Measurements from ENCODE around the gene SWAP70. TPM values are rescaled to one million over a fixed set of nuclear protein-coding genes. Genes with fewer than 3 reads are reported as not detected.
A peak's percentile ranks its signal among the peaks of the same experiment; 100 is the strongest.

The SWAP70 gene
- total RNA-seq, 1 donor from 2014 or later, result 50.1 TPM

GRCh38 chr11:9710223-9710622 lies 46.3 kb downstream of the SWAP70 start:
- H3K4me1 ChIP-seq, result peaks cover 27% of the 10 kb centered on the region
- no peak for DNase-seq
- H3K36me3 ChIP-seq, result peaks cover 7% of the 10 kb centered on the region
- H3K4me3 ChIP-seq, result no peak overlapping the region
- TF ChIP-seq CTCF (IDR thresholded peaks at IDR 0.05), result no peak
- H3K27me3 ChIP-seq (ENCODE audit: low read depth), result no peaks in the 10 kb centered on the region
- ATAC-seq, result no peak
- intact Hi-C loops (cut with DNase I), result no loop called here
- no peak overlapping the region for H3K27ac ChIP-seq
- no peaks in the 10 kb centered on the region for H3K9me3 ChIP-seq

DNA sequence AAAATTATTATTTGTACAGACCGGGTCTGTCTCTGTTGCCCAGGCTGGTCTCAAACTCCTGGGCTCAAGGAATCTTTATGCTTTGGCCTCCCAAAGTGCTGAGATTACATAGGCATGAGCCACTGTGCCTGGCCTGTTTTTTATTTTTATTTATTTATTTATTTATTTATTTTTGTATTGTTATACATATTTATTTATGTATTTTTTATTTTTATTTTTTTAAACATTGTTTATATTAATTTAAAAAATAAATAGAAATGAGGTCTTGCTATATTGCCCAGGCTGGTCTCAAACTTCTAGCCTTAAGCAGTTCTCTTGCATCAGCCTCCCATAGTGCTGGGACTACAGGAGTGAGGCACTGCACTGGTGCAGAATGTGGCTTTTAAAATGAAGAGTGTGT lies 47.0 kb downstream of the SWAP70 start:
- intact Hi-C loops (cut with DNase I), result no loop called here
- H3K9me3 ChIP-seq, result no peaks in the 10 kb centered on the region
- DNase-seq (no peak), ATAC-seq (no peak)
- no peaks in the 10 kb centered on the region for H3K27me3 ChIP-seq (ENCODE audit: low read depth)
- H3K36me3 ChIP-seq, result peaks cover 7% of the 10 kb centered on the region
- no peak overlapping the region for H3K27ac ChIP-seq
- peaks cover 27% of the 10 kb centered on the region for H3K4me1 ChIP-seq
- no peak for TF ChIP-seq CTCF (IDR thresholded peaks at IDR 0.05)
- H3K4me3 ChIP-seq, result no peak overlapping the region

- ATAC-seq (no peak), DNase-seq (no peak)
- TF ChIP-seq CTCF (IDR thresholded peaks at IDR 0.05), result no peak
- no peak overlapping the region for H3K27ac ChIP-seq
- H3K9me3 ChIP-seq, result no peaks in the 10 kb centered on the region
- no peaks in the 10 kb centered on the region for H3K27me3 ChIP-seq (ENCODE audit: low read depth)
- intact Hi-C loops (cut with DNase I), result no loop called here
- H3K36me3 ChIP-seq, result peaks cover 7% of the 10 kb centered on the region
- H3K4me3 ChIP-seq, result no peak overlapping the region
- peaks cover 32% of the 10 kb centered on the region for H3K4me1 ChIP-seq
Observed at GRCh38 chr11:9711454-9712307, 47.8 kb downstream of the SWAP70 start.

DNA sequence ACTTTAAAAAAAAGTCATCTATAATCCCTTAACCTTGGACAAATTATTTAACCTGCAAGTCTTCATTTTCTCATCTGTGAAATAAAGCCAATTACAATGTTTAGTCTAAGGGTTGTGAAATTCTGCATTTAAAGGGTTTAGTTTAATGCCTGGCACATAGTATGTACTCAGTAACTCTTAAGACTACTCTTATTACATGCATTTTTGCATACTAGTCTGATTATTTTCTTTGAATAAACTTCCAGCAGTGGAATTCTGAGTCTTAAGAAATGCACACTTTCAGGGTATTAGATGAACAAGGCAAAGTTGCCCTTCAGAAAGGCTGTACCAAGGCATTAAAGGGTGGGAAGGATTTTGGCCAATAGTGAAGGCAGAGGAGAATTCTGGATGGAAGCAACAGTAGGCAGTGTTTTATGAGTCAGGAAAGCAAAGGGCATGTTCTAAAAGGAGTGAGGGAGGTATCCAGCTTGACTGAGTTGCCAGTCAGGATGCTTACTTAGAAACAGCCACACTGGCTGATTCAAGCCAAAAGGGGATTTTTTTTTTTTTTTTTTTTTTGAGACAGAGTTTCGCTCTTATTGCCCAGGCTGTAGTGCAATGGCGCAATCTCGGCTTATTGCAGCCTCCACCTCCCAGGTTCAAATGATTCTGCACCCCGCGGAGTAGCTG lies 50.5 kb downstream of the SWAP70 start:
- DNase-seq, result no peak
- H3K27me3 ChIP-seq (ENCODE audit: low read depth), result no peaks in the 10 kb centered on the region
- no peak for TF ChIP-seq CTCF (IDR thresholded peaks at IDR 0.05)
- H3K4me3 ChIP-seq, result no peak overlapping the region
- intact Hi-C loops (cut with DNase I), result no loop called here
- peaks cover 7% of the 10 kb centered on the region for H3K36me3 ChIP-seq
- ATAC-seq, result peak in 1 of 2 donors; percentile 24
- H3K9me3 ChIP-seq, result no peaks in the 10 kb centered on the region
- peaks cover 44% of the 10 kb centered on the region for H3K4me1 ChIP-seq
- no peak overlapping the region for H3K27ac ChIP-seq

GRCh38 chr11:9716275-9717039 lies 52.6 kb downstream of the SWAP70 start:
- intact Hi-C loops (cut with DNase I), result no loop called here
- peaks cover 7% of the 10 kb centered on the region for H3K36me3 ChIP-seq
- DNase-seq, result no peak
- no peak overlapping the region for H3K4me3 ChIP-seq
- peak; percentile 62 to 77 for ATAC-seq
- H3K27ac ChIP-seq, result peak overlapping the region; percentile 61
- H3K27me3 ChIP-seq (ENCODE audit: low read depth), result no peaks in the 10 kb centered on the region
- H3K9me3 ChIP-seq, result no peaks in the 10 kb centered on the region
- H3K4me1 ChIP-seq, result peaks cover 59% of the 10 kb centered on the region
- no peak for TF ChIP-seq CTCF (IDR thresholded peaks at IDR 0.05)

Data from lower lobe of right lung (tissue), 2 donors.